SU-DHL-6 (cell line): Measurements from ENCODE around the gene VAMP5.

Experiments
- H2AFZ ChIP-seq: fragments of 200-600 bp; sonication (generic); 2 replicates; pipeline ENCODE4 v1.6.1; 2014; ENCODE audit warnings: low read depth, mild to moderate bottlenecking, moderate library complexity, mixed read lengths, antibody characterized with exemption, low read length; ENCODE audit not compliant: severe bottlenecking
- H3F3A ChIP-seq: fragments of 200-600 bp; shearing (Covaris generic); 2 replicates; pipeline ENCODE4 v1.6.0; 2016; ENCODE audit warnings: antibody characterized with exemption, mild to moderate bottlenecking; ENCODE audit not compliant: insufficient read depth
- H3K27ac ChIP-seq: fragments of 200-600 bp; sonication (generic); 2 replicates; pipeline ENCODE4 v1.5.1; 2016; ENCODE audit warnings: low read depth, mild to moderate bottlenecking, low read length, moderate library complexity, mixed read lengths
- H3K27me3 ChIP-seq: fragments of 200-600 bp; sonication (generic), shearing (Covaris generic); 2 replicates; pipeline ENCODE4 v1.6.0; 2014; ENCODE audit warnings: mild to moderate bottlenecking, low read length
- H3K36me3 ChIP-seq: fragments of 200-600 bp; sonication (generic); 2 replicates; pipeline ENCODE4 v1.6.1; 2014; ENCODE audit warnings: mild to moderate bottlenecking, low read length, mixed read lengths
- H3K4me2 ChIP-seq: fragments of 300-600, 200-600 bp; shearing (Covaris generic), sonication (generic); 2 replicates; pipeline ENCODE4 v1.6.0; 2014; ENCODE audit warnings: low read length, low read depth, mild to moderate bottlenecking; ENCODE audit not compliant: poor library complexity, severe bottlenecking
- H3K4me3 ChIP-seq: fragments of 200-600 bp; sonication (generic); 2 replicates; pipeline ENCODE4 v1.5.1; 2014; ENCODE audit warnings: antibody characterized with exemption, low read length, mild to moderate bottlenecking, mixed read lengths; ENCODE audit not compliant: insufficient read depth, poor library complexity, severe bottlenecking
- H3K79me2 ChIP-seq: fragments of 200-600 bp; sonication (generic); 2 replicates; pipeline ENCODE4 v1.6.1; 2014; ENCODE audit warnings: mild to moderate bottlenecking, low read length, moderate library complexity; ENCODE audit not compliant: insufficient read depth
- H3K9ac ChIP-seq: fragments of 200-600 bp; sonication (generic); 2 replicates; pipeline ENCODE4 v1.7.0; 2014; ENCODE audit warnings: mild to moderate bottlenecking, low read length
- H3K9me2 ChIP-seq: fragments of 200-600 bp; sonication (generic); replicated peaks from 2 replicates; pipeline ENCODE4 v1.6.1; 2014; ENCODE audit warnings: low read length; ENCODE audit not compliant: insufficient read depth
- H3K9me3 ChIP-seq: fragments of 200-600 bp; sonication (generic); 2 replicates; pipeline ENCODE4 v1.6.1; 2014; ENCODE audit warnings: low read length, mixed read lengths; ENCODE audit not compliant: insufficient read depth
- H4K20me1 ChIP-seq: fragments of 200-600 bp; sonication (generic); 2 replicates; pipeline ENCODE4 v1.6.1; 2014; ENCODE audit warnings: low read depth, mild to moderate bottlenecking, antibody characterized with exemption, low read length, moderate library complexity, mixed read lengths
- CTCF ChIP-seq: fragments of 200-600 bp; sonication (generic); IDR thresholded peaks from one replicate; pipeline ENCODE4 v1.5.1; 2017; ENCODE audit warnings: antibody characterized with exemption, mild to moderate bottlenecking, low read length, moderate library complexity; ENCODE audit not compliant: insufficient read depth, poor library complexity, severe bottlenecking
- EZH2phosphoT487 ChIP-seq: fragments of 200-600 bp; sonication (generic), shearing (Covaris generic); conservative IDR thresholded peaks from 2 replicates; pipeline ENCODE4 v1.6.1; 2018; ENCODE audit warnings: mild to moderate bottlenecking, antibody characterized with exemption, low read length, moderate library complexity, mixed read lengths

Gene VAMP5

GRCh38 chr2:85593023-85593422 is 8.8 kb downstream of the VAMP5 start:
- Histone ChIP-seq H3K79me2 (peaks cover 15% of the 10 kb centered on the region), H3K4me3 (no peak overlapping the region), H2AFZ (no peak overlapping the region), H3K9me2 (no peaks in the 10 kb centered on the region), H3K27ac (no peak overlapping the region), H4K20me1 (no peaks in the 10 kb centered on the region), H3K27me3 (no peaks in the 10 kb centered on the region), H3F3A (no peaks in the 10 kb centered on the region), H3K4me2 (no peak overlapping the region), H3K9me3 (no peaks in the 10 kb centered on the region), H3K36me3 (no peaks in the 10 kb centered on the region), H3K9ac (no peak overlapping the region)
- TF ChIP-seq EZH2phosphoT487, result no peak
- no peak for TF ChIP-seq CTCF

GRCh38 chr2:85594715-85595300 is 10.6 kb downstream of the VAMP5 start:
- Histone ChIP-seq H3F3A (no peaks in the 10 kb centered on the region), H3K4me2 (peak overlapping the region; percentile 90), H3K4me3 (peak overlapping the region; percentile 91), H3K9ac (peak overlapping the region; percentile 86), H3K9me2 (no peaks in the 10 kb centered on the region), H3K9me3 (no peaks in the 10 kb centered on the region), H3K79me2 (peaks cover 15% of the 10 kb centered on the region), H4K20me1 (no peaks in the 10 kb centered on the region), H3K27ac (peak overlapping the region; percentile 38), H3K36me3 (no peaks in the 10 kb centered on the region), H2AFZ (peak overlapping the region; percentile 45), H3K27me3 (no peaks in the 10 kb centered on the region)
- TF ChIP-seq CTCF, result no peak
- no peak for TF ChIP-seq EZH2phosphoT487

DNA sequence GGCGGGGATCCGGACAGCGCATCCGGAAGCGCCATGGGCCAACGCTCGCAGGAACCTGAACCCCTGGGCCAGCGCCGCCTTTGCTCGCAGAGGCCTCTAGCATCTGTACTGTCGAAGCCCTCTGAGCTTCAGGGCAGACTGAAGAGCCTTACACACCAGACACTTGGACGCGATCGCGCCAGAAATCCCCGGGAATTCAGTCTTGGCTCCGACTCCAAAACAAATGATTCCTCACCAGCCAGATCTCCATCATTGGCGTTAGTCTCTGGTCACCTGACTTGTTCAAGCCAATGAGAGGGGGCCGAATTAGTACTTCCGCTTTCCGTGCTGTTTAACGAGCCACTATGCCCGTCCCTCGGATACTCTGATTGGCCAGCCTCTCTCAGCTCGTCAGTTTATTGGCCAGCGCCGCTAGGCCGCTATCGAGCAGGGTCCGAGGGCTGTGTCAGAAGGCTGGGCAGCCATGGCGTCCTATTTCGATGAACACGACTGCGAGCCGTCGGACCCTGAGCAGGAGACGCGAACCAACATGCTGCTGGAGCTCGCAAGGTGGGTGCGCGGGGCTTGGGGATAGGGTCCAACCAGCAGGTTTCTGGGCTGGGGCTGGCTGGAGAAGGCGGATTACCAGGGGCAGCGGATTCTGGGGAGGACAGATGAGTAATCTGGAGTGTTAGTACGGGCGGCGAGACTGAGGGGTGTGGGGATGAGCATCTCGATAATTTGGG is 11.2 kb downstream of the VAMP5 start, which contains the start of gene RNF181:
Gene RNF181, plus strand, starts transcription at position 445 of the 725 bp plus-strand sequence. Its CDS starts 19 bp downstream, at position 464.
- peak within 1 kb of the TSS; percentile 85 for H2AFZ ChIP-seq
- H3K9me3 ChIP-seq, result no peaks in the 10 kb centered on the region
- H3K27ac ChIP-seq, result peak within 1 kb of the TSS; percentile 38
- H3K4me2 ChIP-seq, result peak within 1 kb of the TSS; percentile 90
- peak within 1 kb of the TSS; percentile 86 for H3K9ac ChIP-seq
- H3K79me2 ChIP-seq, result peaks cover 15% of the 10 kb centered on the region
- no peak for TF ChIP-seq EZH2phosphoT487
- TF ChIP-seq CTCF, result no peak
- H3K27me3 ChIP-seq, result no peaks in the 10 kb centered on the region
- H3K9me2 ChIP-seq, result no peaks in the 10 kb centered on the region
- no peaks in the 10 kb centered on the region for H4K20me1 ChIP-seq
- peak within 1 kb of the TSS; percentile 91 for H3K4me3 ChIP-seq
- H3K36me3 ChIP-seq, result no peaks in the 10 kb centered on the region
- no peaks in the 10 kb centered on the region for H3F3A ChIP-seq
